NCI-H345 treated with DMSO at 0.1 percent for 48 hours (cell line): ENCODE measurements around the gene ALDH16A1.
A peak's percentile ranks its signal among the peaks of the same experiment; 100 is the strongest.

Source experiments
- DNase-seq: peaks from one replicate; lab custom pipeline; 2025; ENCODE audit not compliant: unreplicated experiment; lab: John Stamatoyannopoulos, UW

Gene ALDH16A1

DNA sequence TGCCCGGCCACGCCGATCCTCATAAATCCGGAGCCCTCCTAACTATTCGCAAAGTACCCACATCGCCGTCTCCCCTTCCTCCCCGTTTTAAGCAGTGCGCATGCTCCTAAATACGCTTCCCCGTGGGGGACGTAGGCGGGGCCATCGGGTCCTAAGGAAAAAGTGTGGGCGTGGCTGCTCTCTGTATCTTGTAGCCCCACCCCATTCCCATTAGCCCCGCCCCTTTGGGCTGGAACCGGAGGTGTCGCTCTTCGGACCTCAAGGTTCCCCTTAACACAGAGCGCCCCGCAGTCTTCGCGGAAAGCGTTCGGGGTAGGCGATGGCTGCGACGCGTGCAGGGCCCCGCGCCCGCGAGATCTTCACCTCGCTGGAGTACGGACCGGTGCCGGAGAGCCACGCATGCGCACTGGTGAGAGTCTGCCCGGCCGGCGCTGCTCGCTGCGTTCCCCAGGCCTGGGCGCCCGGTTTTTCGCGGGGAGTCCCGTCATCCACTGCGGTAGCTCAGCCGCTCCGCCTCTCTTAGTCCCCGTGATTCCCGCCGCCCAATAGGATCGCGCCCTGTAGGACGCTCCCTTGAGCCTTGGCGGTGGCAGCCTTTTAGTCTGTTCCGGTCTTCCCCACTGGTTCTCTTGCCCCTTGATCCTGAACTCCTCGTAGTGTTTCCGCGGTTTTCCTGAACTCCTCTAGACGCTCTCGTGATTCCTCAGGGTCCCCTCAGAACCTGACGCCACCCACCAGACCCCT, at the start of gene ALDH16A1:
ALDH16A1 (plus strand) TSS at position 213 of the 744 bp plus-strand sequence; CDS start at position 320, 107 bp downstream.
- DNase-seq: peak; percentile 84

DNA sequence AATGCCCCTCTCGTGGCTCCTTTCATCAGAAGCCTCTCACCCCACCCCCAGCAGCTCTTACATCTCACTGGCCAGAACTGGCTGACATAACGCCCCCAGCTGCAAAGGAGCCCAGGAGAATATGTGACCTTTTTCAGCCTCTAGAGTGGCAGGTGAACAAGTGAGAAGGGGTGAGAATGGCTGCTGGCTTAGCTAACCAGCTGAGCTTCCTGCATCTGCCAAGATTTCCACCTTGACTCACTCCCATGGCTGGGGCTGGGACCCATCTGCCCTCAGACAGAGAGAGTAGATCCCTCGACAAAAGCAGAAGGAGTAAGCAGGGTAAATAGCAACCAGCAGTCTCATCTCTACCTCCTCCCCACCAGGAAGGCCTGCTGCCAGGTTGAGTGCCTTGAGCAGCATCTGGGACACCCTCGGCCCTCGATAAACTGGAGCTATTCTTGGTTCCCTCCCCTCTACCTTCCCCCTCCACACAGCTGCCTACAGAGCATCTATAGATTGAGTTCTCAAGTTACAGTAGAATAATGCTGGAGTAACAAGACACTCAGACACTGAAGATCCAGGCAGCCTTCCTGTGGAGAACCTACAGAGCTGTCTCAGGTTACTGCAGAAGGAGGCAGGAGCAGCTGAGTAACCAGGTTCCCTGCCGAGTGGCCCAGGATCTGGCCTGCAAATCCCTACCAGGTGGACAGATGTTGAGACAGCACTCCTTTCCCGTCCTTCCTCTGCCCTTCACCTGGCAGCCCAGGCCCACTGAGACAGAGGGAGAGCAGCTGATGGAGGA, 49.4 kb upstream of the ALDH16A1 start:
- DNase-seq: peak; percentile 61

DNA sequence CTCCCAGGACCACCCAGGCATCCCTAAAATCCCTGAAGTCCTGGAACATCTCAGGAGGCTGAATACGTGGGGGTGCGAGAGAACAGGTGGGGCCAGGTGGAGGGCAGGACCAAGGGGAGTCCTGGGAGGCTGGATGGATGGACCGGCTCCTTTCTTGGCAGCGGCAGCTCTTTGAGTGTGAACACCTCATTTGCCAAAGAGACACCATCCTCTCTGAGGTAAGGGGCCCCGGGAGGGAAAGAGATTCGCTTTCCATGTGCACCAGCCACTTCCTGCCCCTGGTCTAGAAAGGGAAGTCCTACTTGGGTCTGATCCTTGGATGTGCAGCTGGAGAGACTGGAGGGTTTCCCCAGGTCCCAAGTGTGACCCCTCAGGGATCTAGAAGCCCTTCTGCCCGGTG, 45.9 kb upstream of the ALDH16A1 start:
- DNase-seq: no peak

DNA sequence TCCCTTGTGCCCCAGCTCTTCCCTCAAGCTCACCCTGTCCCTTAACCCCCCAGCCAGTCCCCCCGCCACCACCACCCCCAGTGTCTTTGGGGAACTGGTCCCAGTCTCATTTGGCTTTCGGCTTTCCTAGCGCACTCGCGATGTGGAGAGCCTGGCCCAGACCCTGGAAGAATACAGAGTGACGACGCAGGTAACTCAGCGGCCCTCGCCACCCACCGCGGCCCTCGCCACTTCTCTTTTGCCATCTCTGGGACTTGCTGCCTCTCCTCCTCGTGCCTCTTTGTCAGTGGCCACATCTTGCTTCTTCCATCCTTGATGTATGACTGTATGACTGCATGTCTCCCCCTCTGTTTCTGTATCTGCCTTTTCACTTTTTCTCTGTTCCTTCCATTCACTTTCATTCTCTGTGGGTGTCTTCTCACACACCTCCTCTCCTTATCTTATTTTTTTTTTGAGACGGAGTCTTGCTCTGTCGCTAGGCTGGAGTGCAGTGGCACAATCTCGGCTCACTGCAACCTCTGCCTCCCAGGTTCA, 45.5 kb upstream of the ALDH16A1 start:
- DNase-seq: no peak

DNA sequence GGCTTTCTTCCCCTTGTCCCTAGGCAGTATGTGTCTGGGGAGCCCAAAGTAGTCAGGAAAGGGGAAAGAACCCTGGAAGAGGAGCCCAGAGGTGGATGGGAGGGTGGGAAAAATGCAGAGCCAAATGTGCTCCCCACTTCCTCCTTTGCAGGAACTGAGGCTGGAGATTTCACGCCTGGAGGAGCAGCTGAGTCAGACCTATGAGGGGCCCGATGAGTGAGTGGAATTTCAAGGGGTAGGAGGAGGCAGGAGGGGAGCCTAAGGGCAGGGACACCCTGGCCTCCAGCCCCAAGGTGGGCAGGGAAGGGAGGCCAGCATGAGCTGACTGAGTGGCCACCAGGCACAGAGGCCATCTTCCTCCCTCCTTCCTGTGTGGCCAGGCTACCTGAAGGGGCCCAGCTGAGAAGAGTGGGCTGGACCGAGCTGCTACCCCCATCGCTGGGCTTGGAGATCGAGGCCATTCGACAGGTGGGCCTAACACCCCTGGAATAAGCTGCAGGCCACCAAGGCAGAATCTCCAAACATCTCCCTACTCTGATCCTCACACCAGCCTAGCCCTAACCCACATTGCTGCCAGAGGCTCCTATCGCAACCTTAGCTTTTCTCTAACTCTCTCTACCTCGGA, 44.1 kb upstream of the ALDH16A1 start:
- DNase-seq: no peak

DNA sequence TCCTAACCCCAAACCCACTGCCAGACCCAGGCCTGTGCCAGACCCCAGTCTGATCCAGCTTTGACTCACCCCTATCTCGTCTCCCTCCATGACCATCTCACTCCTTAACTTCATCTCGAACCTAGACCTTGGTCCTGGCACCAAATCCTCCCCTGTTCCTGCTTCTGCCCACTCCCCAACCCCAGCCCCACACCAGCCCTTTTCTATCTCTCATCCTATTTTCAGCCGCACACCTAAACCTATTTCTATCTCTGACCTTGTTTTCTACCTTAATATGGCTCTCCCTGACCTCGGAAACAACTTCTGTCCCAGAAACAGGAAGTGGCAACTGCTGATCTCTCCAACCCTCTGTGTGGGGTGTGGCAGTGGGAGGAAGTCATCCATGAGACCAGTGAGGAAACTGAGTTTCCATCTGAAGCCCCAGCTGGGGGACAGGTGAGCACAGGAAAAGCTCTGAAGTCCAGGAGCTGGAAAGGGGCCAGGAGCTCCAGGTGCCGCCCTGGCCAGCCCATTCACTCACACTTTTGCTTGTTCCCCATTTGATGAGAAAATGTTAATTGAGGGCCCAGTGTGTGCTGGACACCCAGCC, 43.5 kb upstream of the ALDH16A1 start:
- no peak for DNase-seq

DNA sequence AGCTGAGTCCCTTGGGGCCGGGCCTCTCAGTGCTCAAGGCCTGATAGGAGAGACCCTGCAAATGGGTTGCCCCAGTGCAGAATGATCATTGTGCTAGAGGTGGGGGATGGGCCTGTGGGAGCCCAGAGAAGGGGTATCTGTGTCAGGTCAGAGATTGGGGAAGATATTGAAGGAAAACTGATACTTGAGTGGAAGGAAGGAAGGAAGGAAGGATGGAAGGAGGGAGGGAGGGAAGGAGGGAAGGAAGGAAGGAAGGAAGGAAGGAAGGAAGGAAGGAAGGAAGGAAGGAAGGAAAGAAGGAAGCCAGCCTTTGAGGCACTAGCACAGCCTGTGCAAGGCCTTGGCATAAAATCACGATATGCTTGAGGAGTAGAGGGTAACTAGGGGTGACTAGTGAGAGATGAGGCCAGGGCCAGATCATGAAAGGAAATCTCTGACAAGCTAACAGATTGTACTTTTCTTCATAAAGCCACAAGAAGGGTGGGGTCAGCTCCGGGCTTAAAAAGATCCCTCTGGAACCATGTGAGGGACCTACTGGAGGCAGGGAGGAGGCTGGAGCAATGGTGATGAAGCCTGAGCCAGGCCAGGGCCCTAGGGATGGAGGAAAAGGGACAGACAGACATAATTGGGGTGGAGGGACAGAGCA, 41.2 kb upstream of the ALDH16A1 start:
- no peak for DNase-seq

DNA sequence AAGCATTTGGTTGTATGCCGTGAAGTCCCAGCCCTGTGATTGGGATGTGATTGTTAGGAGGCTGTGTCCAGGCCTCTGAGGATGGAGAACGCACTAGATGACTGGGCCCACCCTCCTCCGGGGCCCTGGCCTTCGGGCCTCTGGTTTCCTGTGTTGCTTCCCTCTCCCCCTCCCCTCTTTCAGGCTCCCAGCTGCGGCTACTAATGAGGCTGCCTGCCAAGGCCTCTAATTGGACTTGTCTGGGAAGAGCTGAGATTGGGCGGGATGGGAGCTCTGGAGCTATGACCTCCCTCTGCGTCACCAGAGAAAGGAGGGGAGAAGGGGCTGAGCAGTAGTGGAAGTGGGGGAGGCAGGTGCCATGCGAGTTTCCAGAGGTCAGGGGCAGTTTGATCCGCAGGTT, 39.7 kb upstream of the ALDH16A1 start:
- no peak for DNase-seq

DNA sequence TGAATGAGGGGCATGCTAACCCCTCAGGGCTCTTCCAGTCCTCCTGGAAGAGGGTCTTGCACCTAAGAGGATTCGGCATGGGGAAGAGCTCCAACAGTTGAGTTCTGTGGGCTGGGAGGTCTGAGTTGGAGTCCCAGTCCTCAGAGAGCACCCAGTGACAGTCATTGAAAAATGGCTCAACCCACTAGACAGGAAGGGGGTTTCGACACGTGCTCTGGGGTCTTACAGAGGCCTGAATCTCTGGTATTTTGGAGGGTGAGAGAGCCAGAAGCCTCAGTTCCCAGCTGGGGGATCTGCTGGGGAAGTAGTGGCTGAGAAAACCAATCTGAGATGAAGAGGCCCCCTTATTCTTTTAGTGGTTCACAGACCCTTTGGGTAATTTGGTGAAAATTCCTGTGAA, 38.8 kb upstream of the ALDH16A1 start:
- no peak for DNase-seq

DNA sequence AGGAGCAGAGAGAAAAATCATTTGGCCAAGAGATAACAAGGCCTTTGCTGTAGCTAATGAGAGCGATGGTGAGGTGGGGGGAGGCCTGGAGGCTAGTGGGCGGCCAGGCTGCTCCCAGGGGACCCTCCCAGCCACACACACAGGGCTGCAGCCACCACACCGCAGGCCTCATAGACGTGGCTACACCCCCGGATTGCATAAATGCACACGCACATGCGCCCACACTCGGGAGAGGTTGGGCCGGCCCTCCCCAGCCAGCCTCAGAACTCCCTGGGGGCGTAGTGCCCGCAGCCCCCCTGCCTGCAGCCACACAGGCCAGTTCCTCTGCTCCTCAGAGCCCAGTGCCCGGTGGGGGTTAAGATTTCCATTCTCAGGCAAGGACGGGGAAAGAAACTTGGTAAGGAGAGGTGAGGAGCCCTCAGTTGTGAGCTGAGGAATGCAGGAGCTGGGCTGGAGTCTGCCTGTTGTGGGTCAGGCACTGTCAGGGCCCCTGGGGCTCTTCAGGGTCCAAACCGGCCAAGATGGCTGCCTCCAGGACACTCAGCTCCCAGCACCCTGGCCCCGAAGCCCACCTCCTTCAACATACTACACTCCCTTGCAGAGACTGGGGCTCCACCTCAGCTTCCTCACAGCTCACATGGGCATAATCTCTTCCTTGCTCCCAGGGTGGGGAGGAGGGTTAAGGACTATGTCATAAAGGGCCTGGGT, 37.8 kb upstream of the ALDH16A1 start:
- no peak for DNase-seq

DNA sequence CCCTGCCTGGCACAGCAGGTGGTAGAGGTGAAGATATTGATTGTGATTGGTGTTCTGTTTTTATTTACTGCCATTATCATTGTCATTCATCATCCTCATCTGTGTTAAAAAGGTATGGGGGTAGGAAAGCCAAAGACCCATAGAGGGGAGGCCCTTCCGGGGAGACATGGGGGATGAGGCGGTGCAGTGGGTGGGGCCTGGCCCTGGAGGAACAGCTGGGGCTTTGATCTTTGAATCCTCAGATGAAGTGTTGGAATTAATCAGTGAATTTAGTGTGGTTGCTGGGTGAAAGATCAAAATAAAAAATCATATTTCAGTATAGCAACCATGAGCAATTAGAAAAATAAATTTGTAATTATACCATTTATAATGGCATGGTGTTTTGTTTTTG, 37.2 kb upstream of the ALDH16A1 start:
- no peak for DNase-seq

DNA sequence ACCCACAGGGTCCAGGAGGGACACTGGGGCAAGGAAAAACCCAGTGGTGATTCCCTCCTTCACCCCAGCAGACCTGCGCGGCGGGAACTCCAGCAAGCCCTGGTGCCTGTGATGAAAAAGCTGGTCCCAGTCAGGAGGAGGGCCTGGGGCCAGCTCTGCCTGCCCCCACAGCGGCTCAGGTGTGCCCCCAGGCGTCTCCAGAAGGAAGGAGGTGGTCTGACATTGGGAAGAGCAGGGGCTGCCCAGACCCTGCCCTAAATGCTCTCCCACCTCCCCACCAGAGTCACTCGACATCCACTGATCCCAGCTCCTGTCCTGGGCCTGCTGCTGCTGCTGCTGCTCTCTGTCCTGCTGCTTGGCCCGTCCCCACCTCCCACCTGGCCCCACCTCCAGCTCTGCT, 35.9 kb upstream of the ALDH16A1 start:
- DNase-seq: no peak

DNA sequence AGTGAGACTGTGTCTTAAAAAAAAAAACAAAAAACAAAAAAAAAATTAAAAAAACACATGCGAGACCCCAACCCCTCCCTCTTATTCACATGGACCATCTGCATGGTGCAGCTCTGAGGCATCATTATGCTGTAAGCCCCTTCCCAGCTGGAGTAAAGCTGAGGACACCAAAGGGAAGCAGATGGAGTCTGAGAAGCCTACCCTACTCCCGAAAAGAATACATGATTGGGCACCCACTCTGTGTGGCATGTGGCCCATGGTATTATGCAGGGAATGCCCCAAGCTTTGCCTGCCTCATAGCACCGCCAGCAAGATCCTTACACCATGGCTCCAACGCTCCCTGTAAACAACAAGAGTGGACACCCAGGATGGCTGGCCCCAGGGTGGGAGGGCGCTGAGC, 34.5 kb upstream of the ALDH16A1 start:
- DNase-seq: no peak

DNA sequence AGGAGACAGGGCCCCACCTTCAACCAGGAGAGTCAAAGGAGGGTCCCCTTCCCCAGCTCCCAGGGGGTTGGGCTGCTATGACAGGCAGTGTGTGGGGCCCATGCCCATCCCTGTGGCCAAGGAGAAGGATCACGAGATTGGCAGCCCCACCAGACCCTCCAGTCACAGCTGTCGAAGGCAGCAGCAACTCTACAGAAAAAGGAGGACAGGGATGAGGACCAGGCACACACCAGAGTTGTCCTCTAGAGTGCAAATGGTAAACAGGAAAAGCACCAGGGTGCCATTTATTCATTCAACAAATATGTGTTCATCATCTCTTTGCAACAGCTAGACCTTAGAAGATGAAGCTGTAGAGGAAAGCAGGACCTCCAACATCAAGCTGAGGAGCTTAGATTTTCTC, 33.9 kb upstream of the ALDH16A1 start:
- DNase-seq: no peak

DNA sequence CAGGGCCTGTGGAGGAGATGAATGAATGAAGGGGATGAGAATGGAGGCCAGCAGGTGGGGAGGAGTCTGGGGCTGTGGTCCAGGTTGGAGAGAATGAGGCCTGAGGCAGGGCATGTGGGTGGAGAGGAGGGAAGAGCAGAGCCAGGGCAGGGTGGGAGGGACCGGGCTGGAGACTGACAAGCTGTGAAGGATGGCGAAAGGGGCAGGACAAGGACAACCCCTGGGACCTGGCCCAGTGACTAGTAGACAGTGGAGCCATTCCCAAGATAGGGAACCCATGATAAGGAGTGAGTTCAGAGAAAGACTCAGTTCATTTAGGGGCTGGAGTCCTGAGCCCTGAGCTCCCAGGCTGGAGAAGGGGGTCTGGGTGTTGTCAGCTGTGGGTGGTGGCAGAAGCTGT, 32.8 kb upstream of the ALDH16A1 start:
- DNase-seq: no peak

DNA sequence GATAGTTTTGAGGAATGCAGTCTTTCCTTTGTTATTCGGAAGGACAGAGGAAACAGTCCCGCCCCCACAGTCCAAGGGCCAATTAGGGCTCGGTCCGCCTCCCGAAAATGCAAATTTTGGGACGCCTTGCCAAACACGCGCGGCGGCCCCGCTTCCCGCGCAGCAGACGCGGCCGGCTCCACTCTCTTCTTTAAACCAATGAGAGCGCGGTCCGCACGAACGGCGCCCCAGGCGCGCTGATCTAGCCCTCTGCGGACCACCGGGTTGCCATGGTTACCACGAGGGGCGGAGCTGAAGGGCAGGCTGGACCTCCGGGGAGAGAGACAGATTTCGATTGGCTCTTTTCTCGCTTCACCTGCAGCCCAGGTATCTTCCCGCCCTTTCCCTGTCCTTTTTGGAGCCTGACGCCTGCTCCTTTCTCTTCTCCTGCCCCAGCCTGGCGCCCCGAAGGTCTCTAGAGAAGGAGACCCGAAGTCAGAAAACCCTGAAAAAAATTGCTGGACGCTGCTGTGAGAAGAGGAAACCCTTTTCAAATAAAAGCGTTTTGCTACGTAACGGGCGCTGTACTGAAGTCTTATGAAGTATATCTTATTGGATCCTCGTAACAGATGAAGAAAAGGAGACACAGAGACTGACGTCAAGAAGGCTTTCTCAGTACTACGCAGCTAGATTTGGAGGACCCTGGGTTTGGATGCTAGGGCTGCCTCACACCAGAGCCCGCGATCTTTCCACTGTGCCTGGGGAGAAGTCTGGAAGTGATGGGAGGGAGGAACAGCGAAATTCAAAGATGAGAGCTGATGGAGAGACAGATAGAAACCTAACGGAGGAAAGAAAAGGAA, 31.8 kb upstream of the ALDH16A1 start:
- DNase-seq: peak; percentile 55

DNA sequence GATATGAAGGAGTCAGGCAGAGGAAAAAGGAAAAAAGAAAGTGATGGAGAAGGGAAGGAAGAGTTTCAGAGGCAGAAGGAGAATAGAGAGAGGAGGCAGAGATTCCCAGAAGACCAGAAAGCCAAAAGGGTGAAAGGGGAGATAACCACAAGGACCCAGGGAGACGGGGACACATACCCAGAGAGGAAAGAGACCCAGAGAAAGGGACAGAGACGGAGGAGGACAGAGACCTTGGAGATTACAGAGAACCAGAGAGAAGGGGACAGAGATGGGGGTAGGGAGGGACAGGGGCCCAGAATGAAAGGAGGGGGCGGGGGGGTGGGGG, 31.2 kb upstream of the ALDH16A1 start:
- no peak for DNase-seq

DNA sequence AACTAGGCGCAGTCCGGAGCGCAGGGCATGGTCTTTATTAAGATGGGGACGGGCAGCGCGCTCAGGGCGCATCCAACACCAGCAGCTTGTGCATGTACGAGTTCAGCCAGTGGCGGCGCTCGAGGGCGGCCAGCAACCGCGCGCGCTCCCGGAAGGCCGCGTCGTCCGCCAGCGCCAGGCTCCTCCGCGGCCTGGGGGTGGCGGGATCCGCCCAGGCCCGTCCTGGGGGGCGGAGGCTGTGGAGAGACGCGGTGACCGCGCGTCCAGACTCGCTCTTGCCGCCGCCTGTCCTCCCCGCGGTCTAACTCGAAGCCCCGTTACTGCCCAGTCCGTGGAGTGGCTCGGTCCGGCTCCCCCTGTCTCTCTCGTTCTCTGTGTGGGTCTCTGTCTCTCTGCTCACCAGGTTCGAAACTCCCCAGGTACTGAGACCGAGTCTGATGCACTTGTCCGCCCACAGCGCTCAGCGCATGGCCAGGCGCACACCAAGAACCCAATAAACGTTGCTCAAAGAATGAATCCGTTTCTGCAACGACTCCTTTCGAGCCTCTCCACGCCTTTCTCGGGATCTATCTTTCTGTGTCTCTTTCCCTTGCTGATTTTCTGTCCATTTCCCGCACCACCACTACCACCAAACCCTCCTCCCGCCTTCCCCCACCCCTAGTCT, 30.5 kb upstream of the ALDH16A1 start:
- peak; percentile 37 for DNase-seq
